Measurements from ENCODE around the gene RPS23.
"Not testable (repeated sequence)": the region's sequence is repeated elsewhere in the genome, so short reads cannot be mapped to it uniquely, and the experiment has no call there.

The RPS23 gene

GRCh38 chr5:82290908-82291307 lies 12.8 kb upstream of the RPS23 start:
- DNase-seq (ENCODE audit: low read depth in 1 of 2, low spot score in 1 of 2) = no peak

GRCh38 chr5:82290005-82290404 lies 11.9 kb upstream of the RPS23 start:
- DNase-seq (ENCODE audit: low read depth in 1 of 2, low spot score in 1 of 2) = no peak

GRCh38 chr5:82287625-82288024 lies 9.5 kb upstream of the RPS23 start:
- no peak for DNase-seq (ENCODE audit: low read depth in 1 of 2, low spot score in 1 of 2)

GRCh38 chr5:82285206-82285605 lies 7.1 kb upstream of the RPS23 start:
- DNase-seq (ENCODE audit: low read depth in 1 of 2, low spot score in 1 of 2) = no peak

- no peak for DNase-seq (ENCODE audit: low read depth in 1 of 2, low spot score in 1 of 2)
These were observed 5.7 kb upstream of the RPS23 start for GRCh38 chr5:82283893-82284292.

GRCh38 chr5:82278711-82279370 lies 687 bp upstream of the RPS23 start:
- DNase-seq (ENCODE audit: low read depth in 1 of 2, low spot score in 1 of 2) = no peak

GRCh38 chr5:82277613-82277986 lies 554 bp downstream of the RPS23 start:
- no peak for DNase-seq (ENCODE audit: low read depth in 1 of 2, low spot score in 1 of 2)

- DNase-seq (ENCODE audit: low read depth in 1 of 2, low spot score in 1 of 2) = no peak
These were observed 1.1 kb downstream of the RPS23 start for GRCh38 chr5:82276800-82277612.

GRCh38 chr5:82275216-82275664 lies 2.9 kb downstream of the RPS23 start:
- DNase-seq (ENCODE audit: low read depth in 1 of 2, low spot score in 1 of 2) = no peak

GRCh38 chr5:82274343-82275211 lies 3.6 kb downstream of the RPS23 start:
- DNase-seq (ENCODE audit: low read depth in 1 of 2, low spot score in 1 of 2) = no peak

GRCh38 chr5:82273426-82273825 lies 4.7 kb downstream of the RPS23 start:
- not testable (repeated sequence) for DNase-seq (ENCODE audit: low read depth in 1 of 2, low spot score in 1 of 2)

GRCh38 chr5:82272571-82273356 lies 5.4 kb downstream of the RPS23 start:
- DNase-seq (ENCODE audit: low read depth in 1 of 2, low spot score in 1 of 2) = not testable (repeated sequence)

- DNase-seq (ENCODE audit: low read depth in 1 of 2, low spot score in 1 of 2) = not testable (repeated sequence)
These were observed 8.8 kb downstream of the RPS23 start for GRCh38 chr5:82269363-82269762.

GRCh38 chr5:82267297-82267933 lies 10.7 kb downstream of the RPS23 start:
- DNase-seq (ENCODE audit: low read depth in 1 of 2, low spot score in 1 of 2) = not testable (repeated sequence)

GRCh38 chr5:82265047-82265446 lies 13.1 kb downstream of the RPS23 start:
- DNase-seq (ENCODE audit: low read depth in 1 of 2, low spot score in 1 of 2) = no peak

GRCh38 chr5:82259172-82259800 lies 18.9 kb downstream of the RPS23 start:
- DNase-seq (ENCODE audit: low read depth in 1 of 2, low spot score in 1 of 2) = no peak

GRCh38 chr5:82257729-82258128 lies 20.4 kb downstream of the RPS23 start:
- no peak for DNase-seq (ENCODE audit: low read depth in 1 of 2, low spot score in 1 of 2)

- no peak for DNase-seq (ENCODE audit: low read depth in 1 of 2, low spot score in 1 of 2)
These were observed 20.9 kb downstream of the RPS23 start for GRCh38 chr5:82257247-82257646.

- no peak for DNase-seq (ENCODE audit: low read depth in 1 of 2, low spot score in 1 of 2)
These were observed 22.3 kb downstream of the RPS23 start for GRCh38 chr5:82255844-82256243.

GRCh38 chr5:82252744-82253143 lies 25.4 kb downstream of the RPS23 start:
- DNase-seq (ENCODE audit: low read depth in 1 of 2, low spot score in 1 of 2) = no peak
